ENCODE results near the gene PROCA1.
"Not testable (repeated sequence)": the region's sequence is repeated elsewhere in the genome, so short reads cannot be mapped to it uniquely, and the experiment has no call there.

PROCA1 gene

GRCh38 chr17:28667870-28668269 lies 43.8 kb downstream of the PROCA1 start:
- DNase-seq (ENCODE audit: low spot score), result no peak

DNA sequence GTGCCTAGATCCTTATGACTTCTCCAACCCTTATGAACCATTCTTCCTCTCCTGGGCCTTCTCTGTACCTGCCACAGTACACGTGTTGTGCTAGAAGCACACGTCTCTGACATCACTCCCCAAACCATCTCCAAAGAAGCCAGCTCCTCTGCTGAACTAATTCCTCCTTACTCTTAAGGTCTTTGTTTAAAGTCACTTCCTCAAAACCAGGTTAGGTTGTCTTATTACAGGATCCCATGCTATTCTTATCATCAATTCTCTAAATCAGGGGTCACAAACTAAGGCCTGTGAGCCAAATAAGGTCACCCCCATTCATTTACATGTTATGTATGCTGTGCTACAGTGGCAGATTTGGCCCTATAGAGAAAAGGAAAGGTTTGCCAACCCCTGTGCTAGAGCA lies 45.7 kb downstream of the PROCA1 start:
- DNase-seq (ENCODE audit: low spot score), result no peak

DNA sequence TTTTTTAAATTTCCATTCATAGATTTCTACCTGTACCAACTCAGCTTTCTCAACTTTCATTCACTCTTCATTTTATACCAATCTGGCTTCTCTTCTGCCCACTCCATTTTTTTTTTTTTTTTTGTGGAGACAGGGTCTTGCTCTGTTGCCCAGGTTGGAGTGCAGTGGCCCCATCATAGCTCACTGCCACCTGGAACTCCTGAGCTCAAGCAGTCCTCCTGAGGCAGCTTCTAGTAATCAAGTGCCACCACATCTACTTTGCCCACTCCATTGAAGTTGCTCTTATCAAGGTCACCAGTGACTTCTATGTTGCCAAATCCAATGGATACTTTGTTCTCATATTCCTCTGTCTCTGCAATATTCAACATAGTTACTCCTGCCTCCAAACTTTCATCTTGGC lies 48.0 kb downstream of the PROCA1 start:
- DNase-seq (ENCODE audit: low spot score), result no peak

- no peak for DNase-seq (ENCODE audit: low spot score)
Observed at GRCh38 chr17:28662527-28662829, 49.2 kb downstream of the PROCA1 start.

DNA sequence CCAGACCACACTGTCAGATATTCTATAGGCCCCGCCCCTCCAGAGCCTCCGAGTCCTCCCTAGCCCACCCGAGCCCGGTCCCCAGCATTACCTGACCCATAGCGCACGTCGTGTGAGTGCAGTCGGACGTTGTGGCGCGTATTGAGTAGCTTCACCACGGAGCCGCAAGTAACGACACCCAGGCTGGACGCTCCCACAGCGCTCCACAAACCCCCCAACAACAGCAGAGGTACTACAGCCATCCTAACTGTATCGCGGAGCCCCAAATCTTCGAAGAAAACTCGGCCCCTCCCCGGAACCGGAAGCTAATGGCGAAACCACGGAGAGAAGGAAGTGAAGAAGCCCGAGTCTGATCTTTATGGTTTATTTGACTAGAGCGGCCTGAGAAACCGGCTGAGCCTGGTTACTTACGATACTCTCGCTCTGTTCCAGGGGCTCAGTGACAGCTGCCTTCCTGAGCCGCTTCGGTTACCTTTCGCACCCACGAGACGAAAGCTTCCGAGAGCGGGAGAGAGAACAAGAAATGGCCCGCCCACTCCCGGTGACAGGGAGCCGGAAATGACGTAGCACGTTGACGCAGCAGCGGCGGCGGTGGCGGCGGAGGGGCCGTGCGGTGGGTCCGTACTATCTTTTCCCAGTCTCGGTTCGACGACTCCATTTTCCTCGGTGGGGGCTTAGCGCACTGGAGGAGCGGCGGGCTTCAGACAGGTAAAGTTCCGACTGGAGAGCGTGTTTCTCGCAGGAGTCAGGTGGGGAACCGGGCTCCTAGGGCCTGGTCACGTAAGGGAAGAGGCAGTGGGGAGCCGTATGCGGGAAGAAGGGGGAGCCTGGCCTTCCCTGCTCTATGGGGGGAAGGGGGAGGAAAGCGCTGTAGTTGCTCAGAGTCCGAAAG lies 49.8 kb downstream of the PROCA1 start, which contains the start of the genes SDF2 and SUPT6H:
Gene SDF2, minus strand, starts transcription at position 272 of the 892 bp plus-strand sequence. Its CDS starts 30 bp downstream, at position 242.
Gene SUPT6H, plus strand, starts transcription at position 571 of the 892 bp plus-strand sequence. CDS start 11,197 bp downstream, outside the sequence.
- DNase-seq (ENCODE audit: low spot score), result peak; percentile 94

DNA sequence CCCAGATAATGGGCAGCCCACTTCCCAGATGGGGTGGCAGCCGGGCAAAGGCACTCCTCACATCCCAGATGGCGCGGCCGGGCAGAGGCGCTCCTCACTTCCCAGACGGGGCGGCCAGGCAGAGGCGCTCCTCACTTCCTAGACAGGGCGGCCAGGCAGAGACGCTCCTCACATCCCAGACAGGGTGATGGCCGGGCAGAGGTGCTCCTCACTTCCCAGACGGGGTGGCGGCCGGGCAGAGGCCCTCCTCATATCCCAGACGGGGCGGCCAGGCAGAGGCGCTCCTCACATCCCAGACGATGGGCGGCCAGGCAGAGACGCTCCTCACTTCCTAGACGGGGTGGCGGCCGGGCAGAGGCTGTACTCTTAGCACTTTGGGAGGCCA lies 52.2 kb downstream of the PROCA1 start:
- DNase-seq (ENCODE audit: low spot score), result not testable (repeated sequence)

DNA sequence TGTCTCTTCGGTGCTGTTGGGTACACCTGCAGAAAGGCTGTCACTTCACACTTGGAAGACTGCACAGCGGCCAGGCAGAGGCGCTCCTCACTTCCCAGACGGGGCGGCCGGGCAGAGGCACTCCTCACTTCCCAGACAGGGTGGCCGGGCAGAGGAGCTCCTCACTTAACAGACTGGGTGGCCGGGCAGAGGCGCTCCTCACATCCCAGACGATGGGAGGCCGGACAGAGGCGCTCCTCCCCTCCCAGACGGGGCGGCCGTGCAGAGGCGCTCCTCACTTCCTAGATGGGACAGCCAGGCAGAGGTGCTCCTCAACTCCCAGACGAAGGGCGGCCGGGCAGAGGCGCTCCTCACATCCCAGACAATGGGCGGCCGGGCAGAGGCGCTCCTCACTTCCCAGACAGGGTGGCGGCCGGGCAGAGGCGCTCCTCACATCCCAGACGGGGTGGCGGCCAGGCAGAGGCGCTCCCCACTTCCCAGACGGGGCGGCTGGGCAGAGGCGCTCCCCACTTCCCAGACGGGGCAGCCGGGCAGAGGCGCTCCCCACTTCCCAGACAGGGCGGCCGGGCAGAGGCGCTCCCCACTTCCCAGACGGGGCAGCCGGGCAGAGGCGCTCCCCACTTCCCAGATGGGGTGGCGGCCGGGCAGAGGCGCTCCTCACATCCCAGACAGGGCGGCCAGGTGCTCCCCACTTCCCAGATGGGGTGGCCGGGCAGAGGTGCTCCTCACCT lies 52.8 kb downstream of the PROCA1 start:
- DNase-seq (ENCODE audit: low spot score), result not testable (repeated sequence)

GRCh38 chr17:28658342-28658741 lies 53.3 kb downstream of the PROCA1 start:
- not testable (repeated sequence) for DNase-seq (ENCODE audit: low spot score)

DNA sequence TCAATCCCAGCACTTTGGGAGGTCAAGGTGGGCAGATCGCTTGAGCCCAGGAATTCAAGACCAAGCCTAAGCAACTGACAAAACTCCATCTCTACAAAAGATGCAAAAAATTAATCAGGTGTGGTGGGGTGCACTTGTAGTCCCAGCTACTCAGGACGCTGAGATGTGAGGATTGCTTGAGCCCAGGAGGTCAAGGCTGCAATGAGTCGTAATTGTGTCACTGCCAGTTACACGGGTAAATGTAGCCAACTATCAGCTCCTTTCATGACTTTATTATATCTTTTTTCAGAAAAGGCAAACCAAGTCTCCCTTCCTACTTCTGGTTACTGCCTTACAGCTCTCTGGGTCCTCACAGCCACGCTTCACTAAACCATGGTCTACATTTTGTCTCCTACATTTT lies 53.9 kb downstream of the PROCA1 start:
- DNase-seq (ENCODE audit: low spot score), result no peak

DNA sequence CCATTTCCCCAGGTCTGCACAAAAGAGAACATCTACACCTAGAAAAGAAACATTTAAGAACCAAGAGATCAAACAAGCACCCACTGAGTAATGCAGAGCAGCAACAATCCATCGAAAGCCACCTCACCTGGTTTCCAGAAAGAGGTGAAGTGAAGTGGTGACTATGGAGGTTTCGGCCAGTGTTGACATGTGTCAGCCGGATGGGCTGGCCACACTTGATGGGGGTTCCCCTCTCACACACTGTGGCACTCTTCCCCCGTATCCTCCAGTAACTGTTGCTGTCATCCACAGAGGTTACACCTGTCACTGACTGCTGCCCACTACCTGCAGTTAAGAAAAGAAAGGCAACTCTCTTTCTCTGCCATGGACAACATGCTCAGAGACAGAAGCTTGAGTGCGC lies 56.5 kb downstream of the PROCA1 start:
- DNase-seq (ENCODE audit: low spot score), result no peak
